ENCODE results near the gene EBLN1.
A peak's percentile ranks its signal among the peaks of the same experiment; 100 is the strongest.
"Not testable (repeated sequence)": the region's sequence is repeated elsewhere in the genome, so short reads cannot be mapped to it uniquely, and the experiment has no call there.

EBLN1 gene

DNA sequence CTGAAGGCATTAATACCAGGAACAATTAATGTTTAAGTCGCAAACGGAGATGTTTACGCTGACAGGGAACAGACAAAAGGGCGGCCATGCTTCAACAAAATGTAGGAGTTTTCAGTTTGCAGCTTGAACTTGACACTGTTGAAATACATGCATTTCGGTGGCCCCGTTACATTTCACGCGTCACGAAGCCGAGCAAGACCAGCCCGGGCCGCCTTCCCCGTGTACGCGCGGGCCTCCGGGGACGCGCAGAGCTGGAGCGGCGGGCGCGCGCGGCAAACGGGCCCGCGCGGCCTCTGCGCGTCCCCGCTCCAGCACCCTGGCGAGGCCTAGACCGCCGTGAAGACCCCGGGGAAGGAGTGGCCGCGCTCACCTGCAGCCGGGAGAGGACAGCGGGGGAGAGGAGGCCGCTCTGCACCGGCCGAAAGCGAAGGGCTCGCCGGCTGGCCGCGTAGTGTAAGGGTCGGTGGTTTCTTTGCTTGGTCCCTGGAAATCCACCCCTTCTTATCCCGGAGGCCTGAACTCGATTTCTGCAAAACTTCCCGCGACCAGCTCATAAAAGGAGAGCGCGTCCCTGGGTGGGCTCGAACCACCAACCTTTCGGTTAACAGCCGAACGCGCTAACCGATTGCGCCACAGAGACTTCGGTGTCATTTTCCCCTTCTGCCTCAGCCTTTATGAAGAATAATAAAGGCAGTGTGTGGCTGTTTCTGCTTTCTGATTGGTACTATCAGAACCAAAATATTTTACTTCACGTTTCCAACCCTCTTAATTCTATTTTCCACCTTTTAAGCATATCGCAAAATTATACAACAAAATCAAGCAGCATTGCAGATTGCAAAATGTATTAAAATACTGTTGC, 11.4 kb upstream of the EBLN1 start:
- H3K4me3 ChIP-seq (ENCODE audit: low read depth, low read length) = peak overlapping the region; percentile 62
- peak; percentile 74 for DNase-seq (ENCODE audit: low read depth)

DNA sequence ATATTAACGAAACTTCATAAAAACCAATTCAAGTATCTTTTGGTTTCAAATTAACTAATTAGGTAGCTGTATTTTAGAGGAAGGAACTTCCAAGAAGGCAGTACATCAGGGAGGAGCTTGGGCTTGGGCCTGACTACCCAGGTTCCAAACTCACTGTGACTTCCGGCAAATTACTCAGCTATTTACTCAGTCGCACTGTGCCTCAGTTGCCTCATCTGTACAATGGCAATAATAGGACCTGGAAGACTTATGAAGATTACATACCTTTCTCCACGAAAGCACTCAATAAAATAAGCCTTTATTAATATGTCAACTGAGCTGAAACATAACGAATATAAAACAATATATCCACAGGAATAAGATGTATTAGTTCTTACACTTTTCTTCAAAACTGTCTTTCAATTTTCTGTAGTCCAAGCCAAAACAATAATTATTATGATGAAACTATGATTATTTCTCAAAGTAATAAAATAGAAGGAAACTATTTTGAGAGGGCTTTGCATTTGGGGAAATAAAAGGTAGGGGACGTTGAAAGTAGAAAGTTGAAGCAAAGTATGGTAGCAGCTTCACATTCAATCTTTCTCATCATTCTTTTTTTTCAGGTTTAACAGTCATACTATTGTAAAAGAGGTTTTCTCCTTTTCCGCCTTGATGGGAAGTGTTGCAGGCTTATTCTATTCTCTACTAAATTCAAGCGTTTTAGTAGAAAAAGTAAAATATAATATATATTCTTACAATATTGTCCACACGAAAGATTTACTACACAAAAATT, 10.5 kb upstream of the EBLN1 start:
- no peak for DNase-seq (ENCODE audit: low read depth)
- peak overlapping the region; percentile 62 for H3K4me3 ChIP-seq (ENCODE audit: low read depth, low read length)

- DNase-seq (ENCODE audit: low read depth) = no peak
- H3K4me3 ChIP-seq (ENCODE audit: low read depth, low read length) = no peak overlapping the region
Measured at GRCh38 chr10:22226599-22226998, 8.8 kb upstream of the EBLN1 start.

DNA sequence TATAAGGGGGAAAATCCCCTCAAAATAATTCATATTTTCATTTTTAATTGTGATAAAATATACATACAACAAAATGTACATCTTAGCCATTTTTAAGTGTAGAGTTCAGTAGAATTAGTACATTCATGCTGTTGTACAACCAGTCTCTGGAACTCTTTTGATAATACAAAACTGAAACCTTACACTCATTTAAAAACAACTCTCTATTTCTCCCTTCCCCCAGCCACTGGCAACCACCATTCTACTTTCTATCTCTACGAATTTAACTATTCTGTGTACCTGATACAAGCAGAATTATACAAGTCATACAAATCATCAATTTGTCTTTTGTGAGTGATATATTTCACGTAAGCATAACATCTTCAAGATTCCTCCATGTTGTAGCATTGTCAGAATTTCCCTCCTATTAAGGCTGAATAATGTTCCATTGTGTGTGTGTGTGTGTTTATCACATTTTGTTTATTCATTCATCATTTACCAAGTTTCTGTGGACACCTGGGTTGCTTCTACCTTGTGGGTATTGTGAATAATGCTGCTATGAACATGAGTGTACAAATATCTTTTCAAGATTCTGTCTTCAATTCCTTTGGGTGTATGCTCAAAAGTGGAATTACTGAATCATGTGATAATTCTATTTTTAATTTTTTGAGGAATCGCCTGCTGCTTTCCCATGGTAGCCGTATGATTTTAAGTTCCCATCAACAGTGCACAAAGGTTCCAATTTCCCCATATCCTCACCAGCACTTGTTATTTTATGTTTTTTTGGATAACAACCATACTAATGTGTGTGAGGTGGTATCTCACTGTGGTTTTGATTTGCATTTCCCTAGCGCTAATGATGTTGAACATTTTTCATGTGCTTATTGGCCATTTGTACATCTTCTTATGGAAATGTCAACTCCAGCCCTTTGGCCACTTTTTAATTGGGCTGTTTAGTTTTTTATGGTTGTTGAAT, 4.7 kb upstream of the EBLN1 start:
- no peak overlapping the region for H3K4me3 ChIP-seq (ENCODE audit: low read depth, low read length)
- no peak for DNase-seq (ENCODE audit: low read depth)

GRCh38 chr10:22219308-22219707, 1.5 kb upstream of the EBLN1 start:
- DNase-seq (ENCODE audit: low read depth) = no peak
- no peak overlapping the region for H3K4me3 ChIP-seq (ENCODE audit: low read depth, low read length)

- H3K4me3 ChIP-seq (ENCODE audit: low read depth, low read length) = no peak overlapping the region
- no peak for DNase-seq (ENCODE audit: low read depth)
Measured at GRCh38 chr10:22218448-22218847, 633 bp upstream of the EBLN1 start.

GRCh38 chr10:22217084-22217483, 731 bp downstream of the EBLN1 start:
- not testable (repeated sequence) for DNase-seq (ENCODE audit: low read depth); H3K4me3 ChIP-seq (ENCODE audit: low read depth, low read length)

GRCh38 chr10:22210267-22210666, 7.5 kb downstream of the EBLN1 start:
- DNase-seq (ENCODE audit: low read depth) = no peak
- no peak overlapping the region for H3K4me3 ChIP-seq (ENCODE audit: low read depth, low read length)

GRCh38 chr10:22193945-22194344, 23.9 kb downstream of the EBLN1 start:
- H3K4me3 ChIP-seq (ENCODE audit: low read depth, low read length) = no peak overlapping the region
- no peak for DNase-seq (ENCODE audit: low read depth)

DNA sequence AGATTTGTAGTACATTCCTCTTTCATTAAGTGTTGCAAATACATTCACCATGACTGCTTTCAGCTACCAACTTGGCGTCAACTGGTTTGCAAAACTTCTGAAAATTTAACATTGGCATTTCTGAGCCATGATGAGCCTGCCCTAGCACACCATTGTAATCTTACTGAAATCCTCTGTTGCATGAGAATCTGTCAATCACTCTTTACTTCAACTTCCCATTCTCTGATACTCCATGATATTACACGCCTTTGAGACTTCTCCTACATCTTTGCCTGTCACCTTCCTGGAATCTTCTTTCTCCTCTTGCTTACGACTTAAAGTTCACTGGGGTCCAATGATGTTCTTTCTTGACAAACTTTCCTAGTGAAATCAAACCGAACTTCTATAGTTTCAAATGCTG, 32.2 kb downstream of the EBLN1 start:
- no peak overlapping the region for H3K4me3 ChIP-seq (ENCODE audit: low read depth, low read length)
- no peak for DNase-seq (ENCODE audit: low read depth)

GRCh38 chr10:22183771-22184461, 33.9 kb downstream of the EBLN1 start:
- DNase-seq (ENCODE audit: low read depth) = no peak
- H3K4me3 ChIP-seq (ENCODE audit: low read depth, low read length) = no peak overlapping the region

DNA sequence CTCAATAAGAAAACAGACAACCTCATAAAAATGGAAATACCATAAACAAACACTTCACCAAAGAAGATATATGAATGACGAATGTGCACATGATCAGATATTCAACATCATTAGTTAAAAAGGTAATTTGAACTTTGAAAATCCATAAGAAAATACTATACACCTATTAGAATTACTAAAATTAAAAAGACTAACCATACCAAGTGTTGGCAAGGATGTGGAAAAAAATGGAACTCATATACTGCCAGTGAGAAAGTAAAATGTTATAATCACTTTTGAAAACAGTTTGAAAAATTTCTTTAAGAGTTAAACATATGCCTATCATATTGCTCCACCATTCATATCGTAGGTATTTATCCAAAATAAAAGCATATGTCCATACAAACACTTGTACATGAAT, 37.1 kb downstream of the EBLN1 start:
- no peak overlapping the region for H3K4me3 ChIP-seq (ENCODE audit: low read depth, low read length)
- no peak for DNase-seq (ENCODE audit: low read depth)

DNA sequence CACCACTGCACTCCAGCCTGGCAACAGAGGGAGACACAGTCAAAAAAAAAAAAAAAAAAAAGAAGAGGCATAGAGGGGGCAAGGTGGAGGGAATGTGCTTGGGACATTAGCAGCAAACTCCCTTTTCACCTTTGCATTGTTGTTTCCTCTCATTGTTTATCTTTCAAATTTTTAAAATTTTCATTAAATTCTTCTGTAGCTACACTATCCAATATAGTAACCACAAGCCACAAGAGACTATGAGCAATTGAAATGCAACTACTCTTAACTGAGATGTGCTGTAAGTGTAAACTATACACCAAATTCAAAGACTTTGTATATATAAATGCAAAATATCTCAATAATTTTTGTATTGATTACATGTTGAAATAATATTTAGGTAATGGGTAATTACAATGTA, 43.4 kb downstream of the EBLN1 start:
- H3K4me3 ChIP-seq (ENCODE audit: low read depth, low read length) = no peak overlapping the region
- DNase-seq (ENCODE audit: low read depth) = no peak

DNA sequence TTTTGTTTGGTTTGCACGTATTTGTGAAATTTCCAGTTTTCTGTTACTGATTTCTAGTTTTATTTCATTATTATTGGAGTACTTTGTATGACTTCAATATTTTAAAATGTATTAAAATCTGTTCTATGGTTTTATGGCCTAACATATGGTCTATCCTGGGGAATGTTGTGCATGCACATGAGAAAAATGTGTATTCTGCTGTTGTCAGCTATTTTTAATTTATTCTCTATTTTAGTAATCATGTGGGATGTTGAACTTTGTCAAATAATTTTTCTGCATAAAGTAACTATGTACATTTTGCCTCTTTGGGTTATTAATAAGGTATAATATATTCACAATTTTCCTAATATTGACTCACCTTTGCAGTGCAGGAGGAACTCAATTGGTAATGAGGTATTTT, 46.7 kb downstream of the EBLN1 start:
- H3K4me3 ChIP-seq (ENCODE audit: low read depth, low read length) = no peak overlapping the region
- no peak for DNase-seq (ENCODE audit: low read depth)

DNA sequence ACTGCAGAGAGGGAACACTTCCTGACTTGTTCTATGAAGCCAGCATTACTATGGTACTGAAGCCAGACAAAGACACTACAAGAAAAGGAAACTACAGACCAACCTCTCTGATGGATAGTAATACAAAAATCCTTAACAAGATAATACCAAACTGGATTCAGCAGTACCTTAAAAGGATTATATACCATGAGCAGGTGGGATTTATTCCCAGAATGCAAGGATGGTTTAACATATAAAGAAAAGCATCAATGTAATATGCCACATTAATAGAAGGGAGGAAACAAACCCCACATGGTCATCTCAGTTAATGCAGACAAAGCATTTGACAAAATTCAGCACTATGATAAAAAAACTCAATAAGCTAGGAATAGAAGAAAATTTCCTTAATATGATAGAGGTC, 47.2 kb downstream of the EBLN1 start:
- no peak overlapping the region for H3K4me3 ChIP-seq (ENCODE audit: low read depth, low read length)
- no peak for DNase-seq (ENCODE audit: low read depth)

DNA sequence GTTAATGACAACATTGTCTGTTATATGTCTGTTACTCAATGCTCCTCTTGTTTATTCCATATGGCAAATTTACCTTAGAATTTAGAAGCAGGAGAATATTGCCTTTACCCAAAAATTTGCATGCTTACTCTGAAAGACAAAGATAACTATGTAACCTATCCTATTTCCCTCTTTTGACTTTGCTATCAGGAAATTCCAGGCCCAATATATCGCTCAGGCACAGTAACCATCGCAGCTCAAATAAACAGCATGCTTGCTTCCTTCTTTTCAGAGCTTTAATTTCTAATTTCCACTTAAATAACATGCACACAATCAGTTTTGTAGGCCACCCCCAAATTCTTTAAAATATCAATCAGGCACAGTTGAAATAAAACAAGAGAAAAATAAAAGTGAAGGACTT, 57.8 kb downstream of the EBLN1 start:
- H3K4me3 ChIP-seq (ENCODE audit: low read depth, low read length) = no peak overlapping the region
- no peak for DNase-seq (ENCODE audit: low read depth)

GRCh38 chr10:22159180-22159579, 58.6 kb downstream of the EBLN1 start:
- DNase-seq (ENCODE audit: low read depth) = no peak
- H3K4me3 ChIP-seq (ENCODE audit: low read depth, low read length) = no peak overlapping the region

All from skeletal muscle cell (primary cell).